ENCODE measurements around the gene RBM14. TPM values are rescaled to one million over a fixed set of nuclear protein-coding genes. Genes with fewer than 3 reads are reported as not detected.

RBM14 gene
- total and polyA plus RNA-seq, 10 of the 15 experiments (the other 5 are each of a cell fraction or from before 2014, with no cell fraction given), result 5.4 to 140 (median 44.5) TPM

GRCh38 chr11:66580803-66581202 lies 35.6 kb upstream of the RBM14 start:
- WGBS (ENCODE audit: insufficient coverage, insufficient replicate concordance, low lambda C conversion rate, missing lambda C conversion rate), result 62% methylated on average over 5 of the region's 5 CpGs
- POLR2A ChIA-PET, result interaction anchor here (0.9 to 1.5 kb wide), 2 partner anchors 13 to 97 kb away, joined by 3 to 7 read pairs; partner anchors contain the start of gene RBM4B

DNA sequence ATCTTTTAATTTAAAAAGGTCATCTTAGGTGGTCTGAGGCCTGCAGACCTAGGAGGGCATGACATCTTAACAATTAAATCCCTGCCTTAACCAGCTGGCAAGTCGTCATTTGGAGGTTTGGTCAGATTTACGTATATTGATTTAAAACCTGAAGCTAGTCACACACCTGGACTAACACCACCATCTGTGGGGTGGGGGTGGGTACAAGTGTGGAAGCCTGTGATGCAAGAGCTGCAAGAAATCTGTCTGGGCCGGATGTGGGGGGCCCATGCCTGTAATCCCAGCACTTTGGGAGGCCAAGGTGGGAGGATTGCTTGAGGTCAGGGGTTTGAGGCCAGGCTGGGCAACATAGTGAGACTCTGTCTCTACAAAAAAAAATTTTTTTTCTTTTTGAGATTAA lies 35.2 kb upstream of the RBM14 start:
- POLR2A ChIA-PET, result interaction anchor here (0.6 to 1.5 kb wide), 4 partner anchors 13 to 97 kb away, joined by 3 to 7 read pairs (median 4); partner anchors contain the start of gene RBM4B
- H3K4me1 ChIP-seq (ENCODE audit: control insufficient read depth, insufficient read depth, low read length), result no peaks in the 10 kb centered on the region; the same call in 1 of the 2 replicates
- in situ Hi-C loops (cut with MboI) (no loop called here), intact Hi-C loops (cut with micrococcal nuclease; ENCODE audit: unreplicated experiment) (no loop called here)
- DNase-seq (ENCODE audit: low read depth, low spot score), result no peak
- RAD21 ChIA-PET (ENCODE audit: unreplicated experiment), result interaction anchor here (0.8 to 1.5 kb wide), 4 partner anchors 30 to 97 kb away, joined by 3 to 14 read pairs (median 4); partner anchors contain the start of gene RBM4B
- H3K27ac ChIP-seq (ENCODE audit: control insufficient read depth, insufficient read depth), result no peak overlapping the region
- SMC1A ChIA-PET (ENCODE audit: uncharacterized antibody, unreplicated experiment), result interaction anchor here (1.1 to 5.7 kb wide), 3 partner anchors 11 to 97 kb away, joined by 3 to 74 read pairs (median 6); partner anchors contain the start of genes CCDC87, CCS and RBM4B
- H3K27me3 ChIP-seq (replicated peaks in 1 of 2; ENCODE audit: control insufficient read depth in 2 of 2, insufficient read depth in 2 of 2, low read length in 1 of 2), result no peaks in the 10 kb centered on the region
- ATAC-seq, result no peak
- no TSS peak for BruUV-seq (replicated peaks)
- 30% methylated on average over 3 of the region's 3 CpGs for WGBS (ENCODE audit: insufficient coverage, insufficient replicate concordance, low lambda C conversion rate, missing lambda C conversion rate)
- H3K4me3 ChIP-seq, result no peak overlapping the region
- H3K9ac ChIP-seq (ENCODE audit: control insufficient read depth, insufficient read depth, low read length), result no peak overlapping the region
- CTCF ChIA-PET, result interaction anchor here (0.9 to 8.3 kb wide), 6 partner anchors 10 to 249 kb away, joined by 3 to 166 read pairs (median 7); partner anchors contain the start of genes CCDC87, CCS, RBM4 and RBM4B
- H3K36me3 ChIP-seq (ENCODE audit: control insufficient read depth in 2 of 2, insufficient read depth in 2 of 2, low read length in 1 of 2), result no peaks in the 10 kb centered on the region
- H4K20me1 ChIP-seq (ENCODE audit: control insufficient read depth, insufficient read depth), result no peaks in the 10 kb centered on the region
- H3K9me3 ChIP-seq (replicated peaks; ENCODE audit: control insufficient read depth, insufficient read depth, low read length), result peaks cover 2% of the 10 kb centered on the region; the same call in 1 of the 3 replicates
- H3K79me2 ChIP-seq (ENCODE audit: control insufficient read depth, insufficient read depth, low read length), result no peaks in the 10 kb centered on the region
- no peak overlapping the region for H2AFZ ChIP-seq (ENCODE audit: control insufficient read depth, low read depth, low read length)
- no peak overlapping the region for H3K4me2 ChIP-seq (ENCODE audit: control insufficient read depth, insufficient read depth)
- FAIRE-seq, result no peak
- TF ChIP-seq EED (IDR thresholded peaks at IDR 0.05; ENCODE audit: low read depth) (no peak), USF1 (IDR thresholded peaks at IDR 0.05; ENCODE audit: borderline replicate concordance, extremely low read length, insufficient read depth, low read depth, low read length) (no peak), NBN (IDR thresholded peaks at IDR 0.05) (no peak), HDAC2 (IDR thresholded peaks at IDR 0.05) (no peak), NR2C2 (IDR thresholded peaks at IDR 0.05; ENCODE audit: borderline replicate concordance, control insufficient read depth, insufficient read length, low read depth) (no peak), CEBPB (IDR thresholded peaks at IDR 0.05; ENCODE audit: borderline replicate concordance in 1 of 2, low read depth in 2 of 2, low read length in 2 of 2) (no peak), MYB (IDR thresholded peaks at IDR 0.05; ENCODE audit: borderline replicate concordance, low read depth, low read length) (no peak), MTA2 (IDR thresholded peaks at IDR 0.05; ENCODE audit: low read depth) (no peak), RBBP5 (conservative IDR thresholded peaks at IDR 0.05) (no peak), HDGF (IDR thresholded peaks at IDR 0.05) (no peak), SREBF2 (IDR thresholded peaks at IDR 0.05; ENCODE audit: low read length) (no peak)
- TF ChIP-seq, protein P1, sequence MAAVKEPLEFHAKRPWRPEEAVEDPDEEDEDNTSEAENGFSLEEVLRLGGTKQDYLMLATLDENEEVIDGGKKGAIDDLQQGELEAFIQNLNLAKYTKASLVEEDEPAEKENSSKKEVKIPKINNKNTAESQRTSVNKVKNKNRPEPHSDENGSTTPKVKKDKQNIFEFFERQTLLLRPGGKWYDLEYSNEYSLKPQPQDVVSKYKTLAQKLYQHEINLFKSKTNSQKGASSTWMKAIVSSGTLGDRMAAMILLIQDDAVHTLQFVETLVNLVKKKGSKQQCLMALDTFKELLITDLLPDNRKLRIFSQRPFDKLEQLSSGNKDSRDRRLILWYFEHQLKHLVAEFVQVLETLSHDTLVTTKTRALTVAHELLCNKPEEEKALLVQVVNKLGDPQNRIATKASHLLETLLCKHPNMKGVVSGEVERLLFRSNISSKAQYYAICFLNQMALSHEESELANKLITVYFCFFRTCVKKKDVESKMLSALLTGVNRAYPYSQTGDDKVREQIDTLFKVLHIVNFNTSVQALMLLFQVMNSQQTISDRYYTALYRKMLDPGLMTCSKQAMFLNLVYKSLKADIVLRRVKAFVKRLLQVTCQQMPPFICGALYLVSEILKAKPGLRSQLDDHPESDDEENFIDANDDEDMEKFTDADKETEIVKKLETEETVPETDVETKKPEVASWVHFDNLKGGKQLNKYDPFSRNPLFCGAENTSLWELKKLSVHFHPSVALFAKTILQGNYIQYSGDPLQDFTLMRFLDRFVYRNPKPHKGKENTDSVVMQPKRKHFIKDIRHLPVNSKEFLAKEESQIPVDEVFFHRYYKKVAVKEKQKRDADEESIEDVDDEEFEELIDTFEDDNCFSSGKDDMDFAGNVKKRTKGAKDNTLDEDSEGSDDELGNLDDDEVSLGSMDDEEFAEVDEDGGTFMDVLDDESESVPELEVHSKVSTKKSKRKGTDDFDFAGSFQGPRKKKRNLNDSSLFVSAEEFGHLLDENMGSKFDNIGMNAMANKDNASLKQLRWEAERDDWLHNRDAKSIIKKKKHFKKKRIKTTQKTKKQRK (IDR thresholded peaks at IDR 0.05; ENCODE audit: low read depth, low read length), result no peak

More at GRCh38 chr11:66580803-66581202, 35.6 kb upstream of the RBM14 start:
- Histone ChIP-seq H3K79me2 (ENCODE audit: control insufficient read depth, insufficient read depth, low read length) (no peaks in the 10 kb centered on the region), H3K9me3 (replicated peaks; ENCODE audit: control insufficient read depth, insufficient read depth, low read length) (peaks cover 2% of the 10 kb centered on the region; the same call in 1 of the 3 replicates), H4K20me1 (ENCODE audit: control insufficient read depth, insufficient read depth) (no peaks in the 10 kb centered on the region), H3K27me3 (replicated peaks in 1 of 2; ENCODE audit: control insufficient read depth in 2 of 2, insufficient read depth in 2 of 2, low read length in 1 of 2) (no peaks in the 10 kb centered on the region), H3K27ac (ENCODE audit: control insufficient read depth, insufficient read depth) (no peak overlapping the region), H3K4me1 (ENCODE audit: control insufficient read depth, insufficient read depth, low read length) (no peaks in the 10 kb centered on the region; the same call in 1 of the 2 replicates), H3K9ac (ENCODE audit: control insufficient read depth, insufficient read depth, low read length) (no peak overlapping the region), H2AFZ (ENCODE audit: control insufficient read depth, low read depth, low read length) (no peak overlapping the region), H3K36me3 (ENCODE audit: control insufficient read depth in 2 of 2, insufficient read depth in 2 of 2, low read length in 1 of 2) (no peaks in the 10 kb centered on the region), H3K4me3 (no peak overlapping the region), H3K4me2 (ENCODE audit: control insufficient read depth, insufficient read depth) (no peak overlapping the region)
- DNase-seq (ENCODE audit: low read depth, low spot score) (no peak), FAIRE-seq (no peak), ATAC-seq (no peak)
- ChIA-PET RAD21 (ENCODE audit: unreplicated experiment) (interaction anchor here (0.8 to 1.5 kb wide), 4 partner anchors 30 to 97 kb away, joined by 3 to 14 read pairs (median 4); partner anchors contain the start of gene RBM4B), SMC1A (ENCODE audit: uncharacterized antibody, unreplicated experiment) (interaction anchor here (1.1 to 5.7 kb wide), 3 partner anchors 12 to 97 kb away, joined by 3 to 74 read pairs (median 6); partner anchors contain the start of genes CCDC87, CCS and RBM4B), CTCF (interaction anchor here (0.8 to 8.3 kb wide), 8 partner anchors 11 to 249 kb away, joined by 3 to 166 read pairs (median 4); partner anchors contain the start of genes CCDC87, CCS, RBM4 and RBM4B)
- no TSS peak for BruUV-seq (replicated peaks)
- in situ Hi-C loops (cut with MboI) (no loop called here), intact Hi-C loops (cut with micrococcal nuclease; ENCODE audit: unreplicated experiment) (no loop called here)
- TF ChIP-seq IKZF1 (conservative IDR thresholded peaks at IDR 0.05) (no peak), BRCA1 (IDR thresholded peaks at IDR 0.05; ENCODE audit: low read depth, low read length) (no peak), NFYB (IDR thresholded peaks at IDR 0.05; ENCODE audit: insufficient read depth, low read depth, low read length) (no peak)
